Sigmoid colon (tissue), 4 donors: ENCODE measurements around the gene KMT2E.

Experiments used
- CTCF ChIP-seq, 4 experiments: fragments of 450-650 bp in 3 of 4; fragments of 200-600 bp in 1 of 4; IDR thresholded peaks; one replicate each; pipeline ENCODE4 v1.5.1; 2016 to 2019; ENCODE audit warnings: antibody characterized with exemption in 4 of 4, mild to moderate bottlenecking in 3 of 4, moderate library complexity in 2 of 4
- EP300 ChIP-seq, 4 donors: sonication (generic); formaldehyde crosslinking; IDR thresholded peaks; one replicate each; pipeline ENCODE4 v1.6.1; 2017; ENCODE audit warnings: antibody characterized with exemption in 4 of 4
- POLR2A ChIP-seq, 2 donors: fragments of 450-650 bp; IDR thresholded peaks; one replicate each; pipeline ENCODE4 v1.6.1; 2016; ENCODE audit warnings: antibody characterized with exemption in 2 of 2, mild to moderate bottlenecking in 2 of 2, moderate library complexity in 2 of 2

GRCh38 chr7:105127179-105127578 lies 113.2 kb downstream of the KMT2E start:
- no peak for TF ChIP-seq CTCF (IDR thresholded peaks at IDR 0.05)
- no peak for TF ChIP-seq POLR2A (IDR thresholded peaks at IDR 0.05)
- TF ChIP-seq EP300 (IDR thresholded peaks at IDR 0.05) = no peak
